Hematopoietic multipotent progenitor cell treated with erythropoietin and hydrocortisone succinate and interleukin-3 and kit ligand, for 8 days (in vitro differentiated cells): Measurements from ENCODE around the gene CMTM1.
"Not testable (repeated sequence)": the region's sequence is repeated elsewhere in the genome, so short reads cannot be mapped to it uniquely, and the experiment has no call there.

ENCODE experiments used
- DNase-seq: peaks from one replicate; pipeline ENCODE4 v3.0.0-alpha.2; 2015

CMTM1 gene

DNA sequence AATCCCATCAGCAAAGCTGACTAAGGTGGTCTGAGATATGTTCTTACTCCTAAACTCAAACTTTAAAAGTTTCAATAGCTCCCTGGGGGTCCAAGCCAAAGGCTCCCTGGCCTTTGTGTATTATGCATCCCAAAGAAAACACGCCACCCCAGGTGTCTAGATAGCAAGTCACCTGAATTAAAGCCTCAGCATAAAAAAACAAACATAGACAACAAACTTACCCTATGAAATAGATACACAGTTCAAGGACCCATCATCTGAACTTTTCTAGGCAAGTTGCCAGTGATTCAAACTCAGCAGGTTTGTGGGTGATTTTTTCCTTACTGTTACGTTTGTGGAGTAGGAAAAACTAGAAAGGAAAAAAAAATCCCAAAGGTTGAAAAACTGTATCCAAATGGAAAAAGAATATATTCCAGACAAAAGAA is 50.8 kb downstream of the CMTM1 start:
- no peak for DNase-seq

DNA sequence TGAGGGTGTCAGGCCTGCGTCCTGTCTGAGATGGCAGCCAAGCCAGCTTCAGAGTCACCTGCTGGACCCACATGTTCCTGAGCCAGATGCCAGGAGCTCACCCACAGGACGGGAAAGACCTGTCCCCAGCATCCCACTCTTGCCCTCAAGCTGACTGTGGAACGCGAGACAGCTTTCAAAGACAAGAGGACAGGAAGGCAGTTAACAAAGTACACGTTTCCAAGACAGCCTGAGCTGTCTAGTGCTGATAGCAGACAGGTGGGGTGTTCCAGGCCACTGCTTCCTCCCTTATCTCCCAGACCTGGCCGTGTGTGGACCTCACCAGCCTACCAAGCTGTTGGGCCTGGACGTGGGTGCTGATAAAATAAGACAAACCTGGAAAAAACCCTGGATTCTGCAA is 51.5 kb downstream of the CMTM1 start:
- peak; percentile 77 for DNase-seq

DNA sequence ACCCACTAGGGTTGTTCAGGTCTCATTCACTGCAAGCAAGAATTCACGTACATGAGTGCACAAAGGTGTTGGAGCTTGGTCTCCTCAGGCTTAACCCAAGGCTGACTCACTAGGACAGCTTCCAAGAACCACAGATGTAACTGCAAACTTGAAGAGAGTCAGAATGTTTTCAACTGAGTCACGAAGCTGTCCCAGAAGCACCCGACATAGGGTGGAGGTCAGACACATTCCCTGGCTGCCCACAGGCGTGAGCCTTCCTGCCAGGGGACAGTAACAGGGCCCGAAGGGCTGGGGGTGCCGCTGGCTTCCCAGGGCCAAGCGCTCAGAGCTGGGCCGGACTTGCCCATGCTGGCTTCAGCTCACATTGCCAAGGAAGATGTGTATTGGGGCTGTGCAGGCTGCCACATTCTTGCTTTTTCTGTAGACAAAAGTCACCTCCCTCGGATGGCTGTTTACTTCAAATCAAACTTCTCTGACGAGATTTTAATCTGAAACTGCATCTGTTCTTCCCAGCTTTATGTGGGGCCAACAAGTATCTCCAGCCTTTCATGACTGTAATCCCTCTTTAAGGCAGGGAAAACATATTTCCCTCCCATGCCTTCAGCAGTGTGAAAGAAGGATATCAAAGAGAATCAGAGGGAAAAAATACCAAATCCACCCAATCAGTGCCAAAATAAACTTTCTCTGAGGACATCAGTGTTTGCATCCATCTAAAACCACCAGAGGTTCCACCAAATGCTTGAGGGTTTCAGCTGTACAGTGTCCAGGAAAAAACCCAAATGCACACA is 52.5 kb downstream of the CMTM1 start:
- no peak for DNase-seq

DNA sequence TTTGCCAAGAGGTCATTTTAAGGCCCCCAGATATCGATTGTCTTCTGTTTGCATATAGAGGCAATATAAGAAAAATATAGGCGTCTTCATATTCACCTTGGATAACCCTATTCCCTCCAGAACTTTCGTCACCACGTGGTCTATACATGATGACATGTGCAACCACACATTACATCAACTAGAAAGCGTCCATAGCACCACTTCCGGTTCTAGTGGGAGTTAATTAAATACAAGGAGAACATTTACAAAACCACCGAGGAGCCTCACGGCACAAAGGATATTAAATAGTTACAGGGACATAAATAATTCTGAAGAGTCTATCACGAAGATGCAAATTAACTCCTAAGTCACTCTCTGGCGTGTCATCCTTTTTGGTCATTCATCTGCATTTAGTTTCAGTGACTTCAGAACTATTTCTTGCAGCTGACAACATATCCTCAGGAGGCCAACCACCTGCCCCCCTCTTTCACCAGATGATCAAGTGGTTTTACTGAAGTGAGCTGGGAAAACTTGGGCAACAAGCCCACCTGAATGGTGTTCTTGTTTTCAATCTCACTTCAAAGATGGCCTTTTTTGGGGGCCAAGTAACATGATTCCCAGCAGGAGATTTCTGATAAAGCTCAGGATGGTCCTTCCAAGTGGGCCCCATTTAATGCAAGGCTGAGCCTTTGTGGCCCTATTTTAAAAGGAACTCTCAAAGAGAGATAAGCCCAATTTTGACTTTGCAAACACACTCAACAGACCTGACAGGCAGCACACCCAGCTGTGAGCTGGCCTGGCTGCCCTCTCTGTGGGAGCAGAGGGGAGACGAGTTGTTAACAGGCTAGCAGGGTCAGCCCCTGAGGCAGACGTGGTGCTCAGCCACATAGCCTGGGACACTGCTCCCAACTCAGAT is 53.5 kb downstream of the CMTM1 start:
- DNase-seq = no peak

DNA sequence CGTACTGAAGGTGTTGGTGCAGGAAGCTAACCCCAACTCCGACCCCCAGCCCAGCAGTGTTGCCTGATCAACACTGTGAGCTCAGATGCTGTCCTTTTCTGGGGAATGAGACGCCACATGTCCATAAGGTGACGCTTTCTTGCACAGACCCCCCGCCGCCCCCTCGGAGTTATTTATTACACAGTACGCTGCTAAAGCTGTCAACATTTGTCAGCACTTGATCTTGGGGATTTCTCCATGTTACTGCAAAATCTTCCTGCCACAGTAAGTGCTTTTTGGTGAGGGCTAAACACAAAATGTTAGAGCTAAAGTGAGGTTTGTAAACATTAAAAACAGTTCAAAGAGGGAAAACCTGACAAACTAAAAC is 54.2 kb downstream of the CMTM1 start:
- DNase-seq = no peak

GRCh38 chr16:66621973-66622372 is 55.7 kb downstream of the CMTM1 start:
- DNase-seq = no peak

DNA sequence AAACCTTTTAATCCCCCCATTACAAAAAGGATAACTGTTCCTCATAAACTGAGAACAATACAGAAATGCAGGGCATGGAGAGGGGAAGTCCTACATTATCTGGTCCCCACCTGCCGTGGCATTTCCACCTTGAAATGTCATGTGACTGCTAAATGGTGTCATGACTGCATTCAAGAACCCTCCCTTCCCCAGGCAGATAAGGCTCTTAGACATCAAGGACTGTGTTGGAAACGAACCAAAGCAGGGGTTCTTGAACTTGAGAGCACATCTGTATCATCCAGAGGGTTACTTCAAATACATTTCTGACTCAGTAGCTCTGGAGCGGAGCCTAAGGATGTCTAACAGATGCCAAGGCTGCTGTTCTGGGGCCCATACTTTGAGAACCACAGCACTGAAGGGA is 56.6 kb downstream of the CMTM1 start:
- DNase-seq = peak; percentile 46

DNA sequence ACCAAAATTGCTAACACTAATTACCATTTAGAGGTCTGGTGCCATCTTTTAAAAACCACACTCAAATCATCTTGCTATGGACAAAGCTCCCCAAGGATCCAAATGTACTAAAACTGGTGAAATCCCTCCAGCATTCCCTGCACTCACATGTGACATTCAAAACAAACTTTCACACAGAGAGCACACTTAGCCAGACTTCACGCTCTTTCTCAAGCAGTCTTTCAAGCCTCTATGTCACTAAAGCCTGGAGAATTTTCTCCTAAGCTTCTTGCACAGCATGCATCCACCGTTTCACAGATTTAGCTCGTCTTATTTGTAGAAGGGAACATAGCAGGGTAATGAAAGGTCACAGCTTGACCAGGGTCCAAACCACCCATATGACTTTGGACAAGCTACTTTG is 57.5 kb downstream of the CMTM1 start:
- no peak for DNase-seq

DNA sequence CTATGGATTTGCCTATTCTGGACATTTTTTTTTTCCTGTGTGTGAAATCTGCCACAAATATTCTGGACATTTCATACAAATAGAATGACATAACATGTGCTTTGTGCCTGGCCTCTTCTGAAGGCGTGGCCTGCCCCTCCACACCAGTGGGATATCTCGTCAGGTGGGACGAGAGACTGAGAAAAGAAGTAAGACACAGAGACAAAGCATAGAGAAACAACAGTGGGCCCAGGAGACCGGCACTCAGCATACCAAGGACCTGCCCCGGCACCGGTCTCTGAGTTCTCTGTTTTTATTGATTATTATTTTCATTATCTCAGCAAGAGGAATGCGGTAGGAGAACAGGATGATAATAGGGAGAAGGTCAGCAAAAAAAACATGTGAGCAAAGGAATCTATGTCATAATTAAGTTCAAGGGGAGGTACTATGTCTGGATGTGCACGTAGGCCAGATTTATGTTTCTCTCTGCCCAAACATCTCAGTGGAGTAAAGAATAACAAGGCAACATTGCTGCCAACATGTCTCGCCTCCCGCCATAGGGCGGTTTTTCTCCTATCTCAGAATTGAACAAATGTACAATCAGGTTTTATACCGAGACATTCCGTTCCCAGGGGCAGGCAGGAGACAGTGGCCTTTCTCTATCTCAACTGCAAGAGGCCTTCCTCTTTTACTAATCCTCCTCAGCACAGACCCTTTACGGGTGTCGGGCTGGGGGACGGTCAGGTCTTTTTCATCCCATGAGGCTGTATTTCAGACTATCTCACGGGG is 61.6 kb downstream of the CMTM1 start:
- not testable (repeated sequence) for DNase-seq
